GM21390 (cell line): ENCODE measurements around the gene CFL2.
"Not testable (repeated sequence)": the region's sequence is repeated elsewhere in the genome, so short reads cannot be mapped to it uniquely, and the experiment has no call there.

Experiments
- ATAC-seq: cut with Tn5 transposase; IDR thresholded peaks from one replicate; pipeline ENCODE4 v1.9.1; 2021; ENCODE audit not compliant: unreplicated experiment

Gene CFL2

GRCh38 chr14:34711796-34712712 lies 2.3 kb downstream of the CFL2 start:
- no peak for ATAC-seq

DNA sequence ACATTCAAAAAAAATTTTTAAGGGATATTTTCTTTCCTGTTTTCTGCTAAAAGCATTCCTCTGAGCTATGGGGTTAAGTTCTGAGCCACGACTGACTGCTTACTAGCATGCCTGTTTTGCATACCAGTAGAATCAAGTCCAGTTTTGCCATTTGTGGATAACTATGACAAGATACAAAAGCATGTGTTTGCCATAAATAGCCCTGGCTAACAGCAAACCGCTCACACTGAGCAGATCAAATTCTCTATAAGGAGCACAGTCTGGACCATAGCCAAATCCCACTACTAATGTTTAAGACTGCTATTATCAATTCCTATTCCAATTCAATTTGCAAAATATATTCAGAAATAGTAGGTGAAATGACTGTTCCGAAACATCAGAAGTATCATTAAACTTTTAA lies 3.2 kb downstream of the CFL2 start:
- ATAC-seq: peak; percentile 60

DNA sequence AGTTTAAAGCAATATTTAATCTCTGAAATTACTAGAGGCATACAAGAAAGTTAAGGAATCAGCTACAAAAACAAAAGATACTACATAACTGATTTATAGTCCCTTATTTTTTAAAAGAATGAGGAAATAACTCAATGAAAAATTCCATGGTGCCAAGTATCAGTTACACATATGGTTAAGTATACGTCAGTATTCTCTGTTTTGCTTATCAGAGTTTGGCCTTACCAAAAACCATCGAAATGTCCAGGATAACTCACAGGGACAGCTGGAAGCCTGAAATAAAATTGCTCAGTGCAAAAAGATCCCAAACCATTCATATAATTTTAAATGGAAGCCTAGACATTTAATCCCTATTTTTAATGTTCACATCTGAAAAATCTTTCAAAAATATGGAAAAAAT lies 3.6 kb downstream of the CFL2 start:
- ATAC-seq: no peak

DNA sequence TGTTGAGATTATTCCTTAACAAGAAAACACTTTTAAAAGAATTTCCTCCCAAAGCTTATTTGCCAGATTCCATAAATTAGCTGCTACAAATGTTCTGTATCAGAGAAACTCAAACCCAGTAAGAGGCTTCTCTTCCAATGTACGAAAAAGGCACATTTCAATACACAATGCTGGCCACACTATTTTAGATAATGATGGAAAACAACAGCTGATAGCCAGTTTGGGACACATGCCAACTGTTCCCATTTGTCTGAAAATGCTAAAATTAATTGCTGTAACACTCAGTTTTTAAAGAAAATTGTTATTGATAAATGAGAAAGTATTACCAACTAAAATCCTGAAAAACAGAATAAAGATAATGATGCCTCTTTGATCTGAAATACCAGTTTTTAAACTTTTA lies 4.4 kb downstream of the CFL2 start:
- ATAC-seq: no peak

GRCh38 chr14:34707722-34708121 lies 6.7 kb downstream of the CFL2 start:
- ATAC-seq: no peak

- ATAC-seq: no peak
These were observed 12.6 kb downstream of the CFL2 start for GRCh38 chr14:34701808-34702207.

DNA sequence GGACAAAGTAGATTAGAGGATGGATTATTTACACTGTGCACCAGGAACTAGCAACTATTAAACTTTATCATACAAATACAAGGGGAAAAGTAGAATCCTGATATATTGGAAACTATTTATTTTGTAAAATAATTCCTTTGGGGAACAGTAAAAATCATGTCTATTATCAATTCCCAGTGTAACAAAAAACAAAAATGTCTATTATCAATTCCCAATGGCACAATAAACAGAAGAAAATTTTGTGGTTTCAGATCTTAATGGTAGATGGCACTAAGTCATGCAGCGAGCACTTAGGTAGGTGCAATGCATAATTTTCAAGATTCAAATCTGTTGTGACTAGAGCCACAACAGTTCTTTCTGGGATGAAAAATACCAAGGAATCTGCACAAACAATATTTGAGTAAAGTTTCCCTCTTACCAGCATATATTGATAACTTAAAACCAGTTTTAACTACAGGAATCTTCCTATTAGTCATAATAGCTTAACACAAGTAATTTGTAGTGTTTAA lies 13.7 kb downstream of the CFL2 start:
- no peak for ATAC-seq

GRCh38 chr14:34699873-34700621 lies 14.3 kb downstream of the CFL2 start:
- ATAC-seq: no peak

GRCh38 chr14:34694216-34694615 lies 20.2 kb downstream of the CFL2 start:
- ATAC-seq: not testable (repeated sequence)

- no peak for ATAC-seq
These were observed 21.0 kb downstream of the CFL2 start for GRCh38 chr14:34693228-34693939.

GRCh38 chr14:34692898-34693227 lies 21.5 kb downstream of the CFL2 start:
- ATAC-seq: no peak

DNA sequence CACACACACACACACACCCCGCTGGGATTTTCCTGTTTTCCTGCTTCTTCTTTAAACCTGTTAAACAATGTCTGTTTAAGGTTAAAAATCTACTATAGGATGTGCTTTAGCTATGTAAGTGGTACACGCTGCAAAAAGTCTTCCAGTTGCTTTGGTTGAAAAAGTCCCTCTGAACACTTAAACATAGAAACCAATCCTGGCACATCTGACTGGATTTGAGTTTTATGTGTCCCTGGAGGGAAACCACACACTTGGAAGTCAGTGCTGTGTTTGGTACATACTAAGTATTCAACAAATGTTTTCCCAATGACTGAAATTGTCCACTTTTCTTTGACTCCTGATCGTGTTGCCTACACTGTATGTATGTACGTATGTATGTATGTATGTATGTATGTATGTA lies 22.0 kb downstream of the CFL2 start:
- no peak for ATAC-seq

DNA sequence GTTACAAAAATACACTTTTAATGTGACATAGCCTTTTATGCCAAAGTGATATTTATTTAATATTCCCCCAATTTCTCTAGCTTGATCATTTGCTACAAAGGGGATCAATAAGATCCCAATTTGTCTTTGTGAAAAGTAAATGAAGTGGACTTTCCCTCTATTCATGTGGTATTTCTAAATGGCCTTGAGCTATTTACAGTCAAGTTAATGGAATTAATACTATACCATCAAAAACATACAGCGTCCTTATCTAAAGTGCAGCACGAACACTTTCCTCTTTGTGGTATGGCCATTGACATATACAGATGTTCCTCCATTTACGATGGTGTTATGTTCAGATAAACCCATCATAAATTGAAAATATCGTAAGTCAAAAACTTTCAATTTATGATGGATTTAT lies 23.2 kb downstream of the CFL2 start:
- no peak for ATAC-seq

- no peak for ATAC-seq
These were observed 25.8 kb downstream of the CFL2 start for GRCh38 chr14:34688470-34689206.

DNA sequence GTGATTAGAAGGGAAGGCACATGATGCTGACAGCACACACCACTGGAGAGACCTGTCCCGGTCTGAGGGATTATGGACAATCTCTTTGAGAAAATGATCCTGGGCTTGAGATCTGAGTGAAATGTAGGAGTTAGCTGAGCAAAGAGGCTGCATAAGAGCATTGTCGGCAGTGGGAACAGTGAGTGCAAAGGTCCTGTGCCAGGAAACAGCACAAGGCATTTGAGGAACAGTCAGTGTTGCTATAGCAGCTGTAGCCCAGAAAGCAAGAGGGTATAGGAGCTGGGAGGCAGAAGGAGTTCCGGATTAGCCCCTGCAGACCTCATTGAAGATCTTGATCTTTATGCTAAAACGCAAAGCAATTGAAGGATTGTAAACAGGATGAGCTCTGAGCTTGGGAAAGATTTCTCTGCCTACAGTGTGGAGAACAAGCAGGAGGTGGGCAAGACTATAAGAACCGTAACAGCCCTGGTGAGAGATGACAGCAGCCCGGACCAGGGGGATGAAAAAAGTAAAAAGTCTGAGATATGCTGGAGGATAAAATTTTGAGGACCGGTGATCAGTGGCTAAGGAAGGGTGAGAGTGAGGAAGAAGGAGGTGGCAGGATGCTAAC lies 28.5 kb downstream of the CFL2 start:
- no peak for ATAC-seq

- no peak for ATAC-seq
These were observed 29.8 kb downstream of the CFL2 start for GRCh38 chr14:34684578-34684977.

DNA sequence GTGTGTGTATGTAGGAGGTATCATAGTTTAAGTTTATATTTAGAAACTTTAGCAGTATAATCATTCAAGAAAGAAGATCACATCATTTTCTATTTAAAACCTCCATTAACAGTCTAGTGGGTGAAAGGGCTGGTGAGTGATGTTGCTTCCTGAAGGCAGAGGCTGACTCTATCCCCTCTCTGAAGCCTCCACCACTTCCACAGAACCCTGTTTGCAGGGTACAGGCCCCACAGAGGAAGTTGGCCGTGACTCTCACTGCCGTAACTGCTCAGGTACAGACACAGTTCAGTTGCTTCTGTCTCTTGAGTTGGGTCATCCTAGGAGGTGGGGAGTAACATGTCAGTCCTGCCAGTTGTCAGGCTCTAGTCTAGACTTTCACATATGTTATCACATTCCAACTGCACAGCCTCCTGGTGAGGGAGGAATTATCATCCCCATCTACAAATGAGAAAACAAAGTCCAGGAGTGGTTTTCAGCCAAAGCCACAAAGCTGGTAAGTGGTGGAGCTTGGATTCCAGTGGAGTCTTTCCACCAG lies 31.5 kb downstream of the CFL2 start:
- no peak for ATAC-seq

DNA sequence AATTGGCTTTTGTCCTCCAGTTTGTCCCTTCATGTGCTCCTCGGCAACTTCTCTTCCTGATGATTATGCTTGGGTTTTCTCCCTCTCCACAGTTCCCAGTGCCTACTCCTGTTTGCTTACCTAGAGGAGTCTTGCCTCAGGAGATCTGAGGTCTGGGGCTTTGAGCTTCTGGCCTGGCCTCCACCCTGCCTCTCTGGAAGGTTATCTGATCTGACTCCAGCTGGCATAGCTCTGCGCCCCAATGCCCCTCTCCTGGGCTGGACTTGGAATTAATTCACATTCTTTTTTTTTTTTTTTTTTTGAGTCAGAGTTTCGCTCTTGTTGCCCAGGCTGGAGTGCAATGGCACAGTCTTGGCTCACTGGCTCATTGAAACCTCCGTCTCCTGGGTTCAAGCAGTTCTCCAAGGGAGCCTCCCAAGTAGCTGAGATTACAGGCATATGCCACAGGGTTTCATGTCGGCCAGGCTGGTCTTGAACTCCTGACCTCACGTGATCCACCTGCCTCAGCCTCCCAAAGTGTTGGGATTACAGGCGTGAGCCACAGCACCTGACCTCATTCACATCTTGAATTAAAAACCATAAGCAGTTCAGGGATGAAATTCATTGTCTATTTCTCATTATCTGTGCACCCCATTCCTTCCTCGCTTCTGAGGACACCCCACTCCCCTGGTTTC lies 33.5 kb downstream of the CFL2 start:
- no peak for ATAC-seq

DNA sequence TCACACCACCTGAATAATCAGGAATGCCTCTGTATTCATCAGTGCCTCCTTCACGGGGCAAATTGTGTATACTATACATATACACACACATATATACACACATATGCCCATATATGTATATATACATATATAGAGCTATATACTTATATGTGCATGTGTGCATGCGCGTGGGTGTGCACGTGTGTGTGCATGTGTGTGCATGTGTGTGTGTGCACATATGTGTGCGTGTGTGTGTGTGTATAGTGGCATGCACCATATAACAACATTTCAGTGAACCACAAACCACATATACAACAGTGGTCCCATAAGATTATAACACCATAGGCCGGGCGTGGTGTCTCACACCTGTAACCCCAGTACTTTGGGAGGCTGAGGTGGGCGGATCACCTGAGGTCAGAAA lies 35.7 kb downstream of the CFL2 start:
- ATAC-seq: no peak

DNA sequence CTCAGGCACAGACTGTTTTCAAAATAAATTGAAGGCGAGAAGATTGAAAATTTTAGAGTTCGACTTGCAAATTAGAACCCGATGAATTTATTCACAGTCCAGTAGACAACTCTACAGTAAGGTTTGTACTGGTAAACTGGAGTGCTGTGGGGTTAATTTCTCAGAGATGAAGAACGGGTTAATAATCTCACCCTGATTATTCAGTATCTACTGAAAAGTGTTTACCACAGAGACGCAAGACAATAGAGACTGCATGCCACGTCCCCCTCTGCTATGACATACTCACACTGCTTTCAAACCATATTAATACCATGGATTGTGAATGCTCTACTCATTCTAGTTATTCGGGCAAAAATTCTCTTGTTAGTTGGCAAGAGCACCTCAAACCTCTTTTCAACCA lies 36.1 kb downstream of the CFL2 start:
- no peak for ATAC-seq
